SK-N-SH (cell line): ENCODE measurements around the gene IFIT5. TPM values are rescaled to one million over a fixed set of nuclear protein-coding genes. Genes with fewer than 3 reads are reported as not detected.

Experiments used
- CTCF ChIA-PET: fragments of 300-600, 350-600 bp; formaldehyde crosslinking; extraction: SDS; loops from one replicate; lab custom pipeline; 2021; lab: Yijun Ruan, JAX
- POLR2A ChIA-PET: fragments of 350-600 bp; sonication (Branson Sonifier 250); formaldehyde crosslinking; extraction: SDS; loops from one replicate; lab custom pipeline; 2020; ENCODE audit warnings: antibody characterized with exemption, inconsistent platforms; lab: Yijun Ruan, JAX
- DNase-seq: peaks from one replicate; pipeline ENCODE4 v3.0.0; 2012
- H2AFZ ChIP-seq: fragments of 200-600 bp; sonication (generic); 2 replicates; pipeline ENCODE4 v1.8.1; 2016; ENCODE audit warnings: antibody characterized with exemption, mild to moderate bottlenecking, low read depth
- H3F3A ChIP-seq: fragments of 200-600 bp; sonication (generic); replicated peaks from 2 replicates; pipeline ENCODE3; 2016; ENCODE audit warnings: antibody characterized with exemption, mild to moderate bottlenecking; ENCODE audit not compliant: insufficient read depth
- H3K27ac ChIP-seq, 2 experiments: fragments of 200-500 bp in 1 of 2; fragments of 200-600 bp in 1 of 2; sonication (Bioruptor generic) in 1 of 2; sonication (generic), shearing (Covaris generic) in 1 of 2; 2 replicates each; pipeline versions ENCODE4 v1.5.1 to v1.6.1; 2014 to 2016; ENCODE audit warnings: low read depth in 2 of 2, inconsistent platforms in 1 of 2, low read length in 1 of 2, mild to moderate bottlenecking in 1 of 2, mixed read lengths in 1 of 2
- H3K27me3 ChIP-seq: fragments of 200-600 bp; sonication (generic), shearing (Covaris generic); 2 replicates; pipeline ENCODE4 v1.6.1; 2016; ENCODE audit warnings: mixed run types; ENCODE audit not compliant: insufficient read depth
- H3K36me3 ChIP-seq, 2 experiments: fragments of 200-500 bp in 1 of 2; fragments of 200-600 bp in 1 of 2; sonication (Bioruptor generic) in 1 of 2; sonication (generic) in 1 of 2; replicated peaks in 1 of 2; 2 replicates each; pipeline versions ENCODE3 to v1.5.1; 2014 to 2016; ENCODE audit warnings: low read length in 1 of 2, mild to moderate bottlenecking in 1 of 2; ENCODE audit not compliant: insufficient read depth in 2 of 2, control insufficient read depth in 1 of 2
- H3K4me1 ChIP-seq, 2 experiments: fragments of 200-500 bp in 1 of 2; fragments of 200-600 bp in 1 of 2; sonication (Bioruptor generic) in 1 of 2; sonication (generic), shearing (Covaris generic) in 1 of 2; 2 replicates each; pipeline versions ENCODE4 v1.5.1 to v1.6.1; 2014 to 2016; ENCODE audit warnings: low read depth in 1 of 2, low read length in 1 of 2, mixed run types in 1 of 2; ENCODE audit not compliant: insufficient read depth in 2 of 2, control insufficient read depth in 1 of 2
- H3K4me2 ChIP-seq: fragments of 200-600 bp; sonication (generic), shearing (Covaris generic); 2 replicates; pipeline ENCODE4 v1.6.1; 2017; ENCODE audit warnings: mixed run types
- H3K4me3 ChIP-seq, 2 experiments: fragments of 200-500 bp in 1 of 2; fragments of 200-600 bp in 1 of 2; sonication (Bioruptor generic) in 1 of 2; sonication (generic), shearing (Covaris generic) in 1 of 2; 2 replicates each; pipeline versions ENCODE4 v1.5.1 to v1.8.1; 2014 to 2016; ENCODE audit warnings: low read depth in 2 of 2, inconsistent platforms in 1 of 2, low read length in 1 of 2, mild to moderate bottlenecking in 1 of 2, mixed read lengths in 1 of 2, moderate library complexity in 1 of 2
- H3K79me2 ChIP-seq: fragments of 200-600 bp; sonication (generic); 2 replicates; pipeline ENCODE4 v1.8.1; 2017; ENCODE audit warnings: mild to moderate bottlenecking; ENCODE audit not compliant: insufficient read depth
- H3K9ac ChIP-seq: fragments of 200-600 bp; sonication (generic); 2 replicates; pipeline ENCODE4 v1.6.1; 2017; ENCODE audit warnings: mixed run types
- H3K9me2 ChIP-seq: fragments of 200-600 bp; sonication (generic); 2 replicates; pipeline ENCODE4 v1.6.1; 2017; ENCODE audit warnings: mixed run types
- H3K9me3 ChIP-seq: fragments of 200-600 bp; sonication (generic); 2 replicates; pipeline ENCODE4 v1.6.1; 2017; ENCODE audit warnings: mixed run types, mild to moderate bottlenecking, moderate library complexity
- H4K20me1 ChIP-seq: fragments of 200-600 bp; sonication (generic); 2 replicates; pipeline ENCODE4 v1.6.1; 2017; ENCODE audit warnings: mild to moderate bottlenecking, mixed run types; ENCODE audit not compliant: insufficient read depth
- CHD2 ChIP-seq: fragments of 150-350 bp; IDR thresholded peaks from 2 replicates; pipeline ENCODE4 v1.6.1; 2018; ENCODE audit warnings: low read length; ENCODE audit not compliant: partially characterized antibody
- EP300 ChIP-seq, 2 experiments: IDR thresholded peaks; 2 replicates each; pipeline versions ENCODE4 v1.4.0 to v1.6.1; 2012; ENCODE audit warnings: borderline replicate concordance in 1 of 2, low read depth in 1 of 2, low read length in 1 of 2
- EZH2phosphoT487 ChIP-seq: fragments of 200-600 bp; sonication (generic); IDR thresholded peaks from 2 replicates; pipeline ENCODE4 v1.6.1; 2017; ENCODE audit warnings: low read depth, mixed run types, mild to moderate bottlenecking, antibody characterized with exemption, moderate library complexity, borderline replicate concordance
- FOXJ3 ChIP-seq: sonication (generic); formaldehyde crosslinking; IDR thresholded peaks from 2 replicates; pipeline ENCODE4 v1.5.1; 2020; ENCODE audit warnings: mild to moderate bottlenecking, missing genetic modification reagents
- GATA2 ChIP-seq: sonication (generic); formaldehyde crosslinking; IDR thresholded peaks from 2 replicates; pipeline ENCODE4 v1.5.0; 2020; ENCODE audit warnings: mild to moderate bottlenecking, missing genetic modification reagents
- MEF2A ChIP-seq: IDR thresholded peaks from 2 replicates; pipeline ENCODE4 v1.4.0; 2012; ENCODE audit warnings: low read depth, borderline replicate concordance
- MXI1 ChIP-seq: IDR thresholded peaks from 2 replicates; pipeline ENCODE4 v1.6.1; 2012; ENCODE audit warnings: mild to moderate bottlenecking, low read depth, low read length, improper control_type of control experiment
- NFIC ChIP-seq: IDR thresholded peaks from 2 replicates; pipeline ENCODE4 v1.4.0; 2012; ENCODE audit warnings: borderline replicate concordance
- NRF1 ChIP-seq: IDR thresholded peaks from 2 replicates; pipeline ENCODE4 v1.6.1; 2012; ENCODE audit warnings: low read depth, mild to moderate bottlenecking, low read length
- POLR2AphosphoS5 ChIP-seq: IDR thresholded peaks from 2 replicates; pipeline ENCODE4 v1.6.1; 2012; ENCODE audit warnings: low read depth, low read length
- RAD21 ChIP-seq: IDR thresholded peaks from 2 replicates; pipeline ENCODE4 v1.6.1; 2012; ENCODE audit warnings: mild to moderate bottlenecking, low read length
- SIN3A ChIP-seq: IDR thresholded peaks from 2 replicates; pipeline ENCODE4 v1.6.1; 2012; ENCODE audit warnings: low read depth, mild to moderate bottlenecking, low read length, moderate library complexity, borderline replicate concordance
- SMC3 ChIP-seq: IDR thresholded peaks from 2 replicates; pipeline ENCODE4 v1.6.1; 2012; ENCODE audit warnings: low read depth, low read length, improper control_type of control experiment
- TAF1 ChIP-seq: IDR thresholded peaks from 2 replicates; pipeline ENCODE4 v1.6.1; 2012; ENCODE audit warnings: low read depth, mild to moderate bottlenecking, low read length, moderate library complexity, borderline replicate concordance
- TEAD4 ChIP-seq: IDR thresholded peaks from 2 replicates; pipeline ENCODE4 v1.4.0; 2012; ENCODE audit warnings: mild to moderate bottlenecking, borderline replicate concordance; ENCODE audit not compliant: insufficient read depth
- YY1 ChIP-seq: IDR thresholded peaks from 2 replicates; pipeline ENCODE4 v1.4.0; 2012; ENCODE audit warnings: low read depth, mild to moderate bottlenecking
- WGBS: methylation state at CpG from one replicate; pipeline ENCODE4 v1.1.6; 2017; ENCODE audit warnings: low lambda C conversion rate; 5-methylcytosine and 5-hydroxymethylcytosine counted together
- polyA plus RNA-seq, 3 experiments: library from polyadenylated mRNA; depleted of rRNA; stranded (reverse); fragments of >200 nt; gene quantifications; 2 replicates each; pipeline ENCODE4 v1.2.3, GENCODE V29; 2012
- TF ChIP-seq, protein P1 (sequence below): fragments of 150-350 bp; IDR thresholded peaks from 2 replicates; pipeline ENCODE4 v1.6.1; 2017; ENCODE audit warnings: antibody characterized with exemption, low read length, low read depth, borderline replicate concordance
- TF ChIP-seq, protein P2 (sequence below): IDR thresholded peaks from 2 replicates; pipeline ENCODE4 v1.4.0; 2012; ENCODE audit warnings: low read depth, borderline replicate concordance
- TF ChIP-seq, protein P3 (sequence below): IDR thresholded peaks from 2 replicates; pipeline ENCODE4; 2012
- TF ChIP-seq, protein P4 (sequence below): IDR thresholded peaks from 2 replicates; pipeline ENCODE4 v1.4.0; 2012; ENCODE audit warnings: low read depth, borderline replicate concordance

IFIT5 gene
- polyA plus RNA-seq, 1 of the 3 experiments (the other 2 are of a cell fraction), result 2.7 TPM

DNA sequence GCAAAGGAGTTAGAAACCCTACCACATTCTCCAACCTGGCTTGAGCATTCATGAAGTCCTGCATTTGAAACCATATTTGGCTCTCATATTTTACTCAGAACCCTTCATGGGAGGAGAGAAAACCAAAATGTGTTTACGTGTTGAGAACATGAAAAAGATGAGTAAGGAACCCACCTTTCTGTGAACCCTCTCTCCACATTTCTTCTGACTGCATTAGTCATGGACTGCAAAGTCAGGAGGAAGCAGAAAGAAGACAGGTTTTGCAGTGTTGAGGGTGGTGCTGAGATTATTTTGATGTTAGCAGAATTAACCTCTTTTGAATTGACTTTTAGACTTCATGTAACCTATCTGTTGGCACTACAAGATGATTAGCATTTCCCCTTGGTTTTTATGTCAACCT, 31.6 kb upstream of the IFIT5 start (continued):
- TF ChIP-seq TAF1 (no peak), CHD2 (no peak), POLR2AphosphoS5 (no peak), MXI1 (no peak), MEF2A (no peak)
- TF ChIP-seq, protein P1, sequence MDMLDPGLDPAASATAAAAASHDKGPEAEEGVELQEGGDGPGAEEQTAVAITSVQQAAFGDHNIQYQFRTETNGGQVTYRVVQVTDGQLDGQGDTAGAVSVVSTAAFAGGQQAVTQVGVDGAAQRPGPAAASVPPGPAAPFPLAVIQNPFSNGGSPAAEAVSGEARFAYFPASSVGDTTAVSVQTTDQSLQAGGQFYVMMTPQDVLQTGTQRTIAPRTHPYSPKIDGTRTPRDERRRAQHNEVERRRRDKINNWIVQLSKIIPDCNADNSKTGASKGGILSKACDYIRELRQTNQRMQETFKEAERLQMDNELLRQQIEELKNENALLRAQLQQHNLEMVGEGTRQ, result no peak

DNA sequence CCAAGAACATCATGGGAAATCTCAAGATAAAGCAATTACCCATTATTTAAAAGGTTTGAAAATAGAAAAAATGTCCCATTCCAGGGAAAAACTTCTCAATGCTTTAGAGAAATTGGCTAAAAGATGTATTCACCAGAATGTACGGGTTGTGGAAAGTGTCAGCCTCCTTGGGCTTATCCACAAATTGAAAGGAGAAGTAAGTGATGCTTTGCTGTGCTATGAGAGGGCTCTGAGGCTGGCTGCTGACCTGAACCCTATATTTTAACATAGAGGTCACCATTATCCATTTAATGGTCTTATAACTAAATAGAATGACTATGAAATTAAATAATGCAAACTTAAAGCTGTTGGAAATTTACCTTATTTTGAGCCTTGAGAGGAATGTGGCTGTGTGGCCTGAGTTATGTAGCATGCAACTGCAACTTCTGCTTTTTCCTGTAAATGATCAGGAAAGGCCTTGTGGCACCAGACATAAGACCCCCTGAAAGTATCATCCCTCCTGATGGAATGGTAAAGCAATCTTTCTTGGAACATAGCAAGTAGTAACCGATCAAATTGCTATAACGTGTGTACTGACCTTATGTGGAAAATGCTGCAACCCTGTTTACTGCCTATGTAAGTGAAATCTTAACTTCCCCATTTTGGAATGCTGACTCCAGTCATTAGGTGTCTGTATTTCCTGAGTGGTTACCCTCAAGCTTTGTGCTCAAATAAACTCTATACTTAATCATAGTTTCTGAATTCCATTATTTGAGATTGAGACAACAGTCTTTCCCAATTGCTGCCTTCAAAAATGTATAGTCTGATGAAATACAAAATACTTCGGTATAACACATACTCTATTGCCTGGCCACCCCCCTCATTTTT, 29.7 kb upstream of the IFIT5 start:
- Histone ChIP-seq H3K27me3 (no peaks in the 10 kb centered on the region), H3K36me3 (no peaks in the 10 kb centered on the region), H3K9me3 (no peaks in the 10 kb centered on the region), H3K4me3 (no peak overlapping the region), H3K4me2 (no peak overlapping the region)
- 93% methylated on average over 4 of the region's 4 CpGs for WGBS
- no peak for TF ChIP-seq RAD21
- TF ChIP-seq NRF1, result no peak
- TF ChIP-seq, protein P2, sequence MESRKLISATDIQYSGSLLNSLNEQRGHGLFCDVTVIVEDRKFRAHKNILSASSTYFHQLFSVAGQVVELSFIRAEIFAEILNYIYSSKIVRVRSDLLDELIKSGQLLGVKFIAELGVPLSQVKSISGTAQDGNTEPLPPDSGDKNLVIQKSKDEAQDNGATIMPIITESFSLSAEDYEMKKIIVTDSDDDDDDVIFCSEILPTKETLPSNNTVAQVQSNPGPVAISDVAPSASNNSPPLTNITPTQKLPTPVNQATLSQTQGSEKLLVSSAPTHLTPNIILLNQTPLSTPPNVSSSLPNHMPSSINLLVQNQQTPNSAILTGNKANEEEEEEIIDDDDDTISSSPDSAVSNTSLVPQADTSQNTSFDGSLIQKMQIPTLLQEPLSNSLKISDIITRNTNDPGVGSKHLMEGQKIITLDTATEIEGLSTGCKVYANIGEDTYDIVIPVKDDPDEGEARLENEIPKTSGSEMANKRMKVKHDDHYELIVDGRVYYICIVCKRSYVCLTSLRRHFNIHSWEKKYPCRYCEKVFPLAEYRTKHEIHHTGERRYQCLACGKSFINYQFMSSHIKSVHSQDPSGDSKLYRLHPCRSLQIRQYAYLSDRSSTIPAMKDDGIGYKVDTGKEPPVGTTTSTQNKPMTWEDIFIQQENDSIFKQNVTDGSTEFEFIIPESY, result no peak
- TF ChIP-seq GATA2 (CRISPR knock-in tag), result no peak
- no peak for TF ChIP-seq TEAD4
- TF ChIP-seq MEF2A, result no peak
- no peak for TF ChIP-seq EZH2phosphoT487
- TF ChIP-seq, protein P3, sequence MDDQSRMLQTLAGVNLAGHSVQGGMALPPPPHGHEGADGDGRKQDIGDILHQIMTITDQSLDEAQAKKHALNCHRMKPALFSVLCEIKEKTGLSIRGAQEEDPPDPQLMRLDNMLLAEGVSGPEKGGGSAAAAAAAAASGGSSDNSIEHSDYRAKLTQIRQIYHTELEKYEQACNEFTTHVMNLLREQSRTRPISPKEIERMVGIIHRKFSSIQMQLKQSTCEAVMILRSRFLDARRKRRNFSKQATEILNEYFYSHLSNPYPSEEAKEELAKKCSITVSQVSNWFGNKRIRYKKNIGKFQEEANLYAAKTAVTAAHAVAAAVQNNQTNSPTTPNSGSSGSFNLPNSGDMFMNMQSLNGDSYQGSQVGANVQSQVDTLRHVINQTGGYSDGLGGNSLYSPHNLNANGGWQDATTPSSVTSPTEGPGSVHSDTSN, result no peak
- no peak for TF ChIP-seq MXI1
- no peak for TF ChIP-seq SMC3
- TF ChIP-seq, protein P4, sequence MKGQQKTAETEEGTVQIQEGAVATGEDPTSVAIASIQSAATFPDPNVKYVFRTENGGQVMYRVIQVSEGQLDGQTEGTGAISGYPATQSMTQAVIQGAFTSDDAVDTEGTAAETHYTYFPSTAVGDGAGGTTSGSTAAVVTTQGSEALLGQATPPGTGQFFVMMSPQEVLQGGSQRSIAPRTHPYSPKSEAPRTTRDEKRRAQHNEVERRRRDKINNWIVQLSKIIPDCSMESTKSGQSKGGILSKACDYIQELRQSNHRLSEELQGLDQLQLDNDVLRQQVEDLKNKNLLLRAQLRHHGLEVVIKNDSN, result no peak
- TF ChIP-seq, protein P1, result no peak
- no peak for TF ChIP-seq EP300 (IDR thresholded peaks at IDR 0.05; ENCODE audit: borderline replicate concordance in 1 of 2, low read depth in 1 of 2, low read length in 1 of 2)
- no peak for TF ChIP-seq YY1
- TF ChIP-seq FOXJ3 (CRISPR knock-in tag), result no peak
- TF ChIP-seq POLR2AphosphoS5, result no peak
- no peak for TF ChIP-seq CHD2
- TF ChIP-seq NFIC, result no peak
- no peak for TF ChIP-seq SIN3A
- TF ChIP-seq, all 33 proteins: peak for 0
- Histone ChIP-seq H3K27ac (no peak overlapping the region), H3K4me1 (no peaks in the 10 kb centered on the region), H2AFZ (no peak overlapping the region), H3K9me2 (no peaks in the 10 kb centered on the region), H3K9ac (no peak overlapping the region), H4K20me1 (no peaks in the 10 kb centered on the region), H3F3A (peaks cover 11% of the 10 kb centered on the region), H3K79me2 (no peaks in the 10 kb centered on the region)
- CTCF ChIA-PET, result interaction anchor here (2.2 kb wide), 1 partner anchor 167 kb away, joined by 6 read pairs; no protein-coding TSS in a partner anchor
- POLR2A ChIA-PET, result no interaction called here
- no peak for DNase-seq
